Panc1 (cell line): ENCODE results near the gene ASPSCR1. TPM values are rescaled to one million over a fixed set of nuclear protein-coding genes. Genes with fewer than 3 reads are reported as not detected.

ENCODE experiments used
- ATAC-seq: fragments of 200-7000 bp; cut with Tn5 transposase; 2 replicates; pipeline ENCODE4 v1.9.1; 2020; ENCODE audit warnings: mild to moderate bottlenecking, moderate library complexity
- BruUV-seq: library from RNA; stranded (reverse); fragments of 400-500 nt; replicated peaks from 2 replicates; lab custom pipeline; 2021; lab: Mats Ljungman, UMichigan
- CTCF ChIA-PET: fragments of 300-600 bp; sonication (Branson Sonifier 250); formaldehyde crosslinking; loops from one replicate; lab custom pipeline; 2022; ENCODE audit warnings: antibody characterized with exemption; lab: Charles Lee
- POLR2A ChIA-PET: fragments of 300-600 bp; sonication (Branson Sonifier 250); formaldehyde crosslinking; loops from one replicate; lab custom pipeline; 2022; ENCODE audit warnings: antibody characterized with exemption; lab: Charles Lee
- DNase-seq: peaks from one replicate; pipeline ENCODE4 v3.0.0-alpha.2; 2010; ENCODE audit warnings: low read depth, low spot score
- H3K27ac ChIP-seq: 2 replicates; pipeline ENCODE4 v1.5.1; 2011; ENCODE audit warnings: mild to moderate bottlenecking, low read length, inconsistent platforms
- H3K27me3 ChIP-seq: fragments of 200-500 bp; sonication (Bioruptor generic); 2 replicates; pipeline ENCODE4 v1.6.0; 2014; ENCODE audit warnings: low read length, inconsistent platforms; ENCODE audit not compliant: control insufficient read depth, insufficient read depth
- H3K36me3 ChIP-seq: fragments of 200-500 bp; sonication (Bioruptor generic); 2 replicates; pipeline ENCODE4 v1.5.1; 2014; ENCODE audit warnings: inconsistent platforms, mild to moderate bottlenecking, low read length, moderate library complexity; ENCODE audit not compliant: control insufficient read depth, insufficient read depth
- H3K4me1 ChIP-seq: 2 replicates; pipeline ENCODE4 v1.5.1; 2011; ENCODE audit warnings: inconsistent platforms, mild to moderate bottlenecking, low read length, moderate library complexity; ENCODE audit not compliant: control insufficient read depth, insufficient read depth
- H3K4me3 ChIP-seq, 2 experiments: 2 replicates each; pipeline ENCODE4 v1.5.1; 2011 to 2012; ENCODE audit warnings: low read depth in 2 of 2, low read length in 2 of 2, mild to moderate bottlenecking in 2 of 2, inconsistent platforms in 1 of 2, moderate library complexity in 1 of 2
- H3K9me3 ChIP-seq: fragments of 200-500 bp; sonication (Bioruptor generic); 2 replicates; pipeline ENCODE4 v1.5.1; 2014; ENCODE audit warnings: low read depth, mild to moderate bottlenecking, inconsistent platforms, low read length, moderate library complexity; ENCODE audit not compliant: control insufficient read depth, insufficient read depth
- POLR2AphosphoS5 ChIP-seq: IDR thresholded peaks from 2 replicates; pipeline ENCODE4 v1.6.1; 2012; ENCODE audit warnings: mild to moderate bottlenecking, low read depth, low read length, moderate library complexity
- REST ChIP-seq, 2 experiments: IDR thresholded peaks; 2 replicates each; pipeline ENCODE4 v1.6.1; 2011 to 2012; ENCODE audit warnings: low read depth in 2 of 2, control low read depth in 1 of 2, low read length in 1 of 2, mild to moderate bottlenecking in 1 of 2, moderate library complexity in 1 of 2; ENCODE audit not compliant: insufficient read depth in 1 of 2
- SIN3A ChIP-seq: IDR thresholded peaks from 2 replicates; pipeline ENCODE4 v1.6.1; 2012; ENCODE audit warnings: low read depth, mild to moderate bottlenecking, low read length, moderate library complexity, borderline replicate concordance; ENCODE audit not compliant: insufficient read depth
- TCF7L2 ChIP-seq: IDR thresholded peaks from 2 replicates; pipeline ENCODE4 v1.6.1; 2011; ENCODE audit warnings: mild to moderate bottlenecking, low read depth, low read length, inconsistent platforms
- in situ Hi-C: cut with HindIII; loops from 2 replicates; pipeline ENCODE4 v1.10.0; 2016; ENCODE audit warnings: low sequenced_read_pairs, low pct_unique_long_range_greater_than_20kb
- intact Hi-C: fragments of 100-400 bp; cut with micrococcal nuclease; formaldehyde crosslinking; loops from one replicate; pipeline ENCODE4 v1.10.0; 2022; ENCODE audit not compliant: unreplicated experiment
- total RNA-seq: library from RNA; stranded (reverse); gene quantifications from one replicate; pipeline ENCODE4 v1.2.1, GENCODE V29; 2021; ENCODE audit not compliant: unreplicated experiment
- TF ChIP-seq, protein P1 (sequence below): fragments of 450-650 bp; IDR thresholded peaks from 2 replicates; pipeline ENCODE4 v1.5.1; 2017; ENCODE audit warnings: mild to moderate bottlenecking

ASPSCR1 gene
- total RNA-seq, 1 experiment from 2014 or later = 64.7 TPM

GRCh38 chr17:82015311-82015971 lies 38.0 kb downstream of the ASPSCR1 start:
- in situ Hi-C loops = no loop called here
- H3K27ac ChIP-seq = no peak overlapping the region
- TF ChIP-seq, protein P1, sequence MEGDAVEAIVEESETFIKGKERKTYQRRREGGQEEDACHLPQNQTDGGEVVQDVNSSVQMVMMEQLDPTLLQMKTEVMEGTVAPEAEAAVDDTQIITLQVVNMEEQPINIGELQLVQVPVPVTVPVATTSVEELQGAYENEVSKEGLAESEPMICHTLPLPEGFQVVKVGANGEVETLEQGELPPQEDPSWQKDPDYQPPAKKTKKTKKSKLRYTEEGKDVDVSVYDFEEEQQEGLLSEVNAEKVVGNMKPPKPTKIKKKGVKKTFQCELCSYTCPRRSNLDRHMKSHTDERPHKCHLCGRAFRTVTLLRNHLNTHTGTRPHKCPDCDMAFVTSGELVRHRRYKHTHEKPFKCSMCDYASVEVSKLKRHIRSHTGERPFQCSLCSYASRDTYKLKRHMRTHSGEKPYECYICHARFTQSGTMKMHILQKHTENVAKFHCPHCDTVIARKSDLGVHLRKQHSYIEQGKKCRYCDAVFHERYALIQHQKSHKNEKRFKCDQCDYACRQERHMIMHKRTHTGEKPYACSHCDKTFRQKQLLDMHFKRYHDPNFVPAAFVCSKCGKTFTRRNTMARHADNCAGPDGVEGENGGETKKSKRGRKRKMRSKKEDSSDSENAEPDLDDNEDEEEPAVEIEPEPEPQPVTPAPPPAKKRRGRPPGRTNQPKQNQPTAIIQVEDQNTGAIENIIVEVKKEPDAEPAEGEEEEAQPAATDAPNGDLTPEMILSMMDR = no peak
- TF ChIP-seq REST (IDR thresholded peaks at IDR 0.05; ENCODE audit: insufficient read depth in 1 of 2, low read depth in 2 of 2, low read length in 1 of 2) = no peak
- no peak for TF ChIP-seq POLR2AphosphoS5
- no peak for TF ChIP-seq SIN3A
- TF ChIP-seq TCF7L2 = no peak
- ATAC-seq (no peak), DNase-seq (no peak)
- H3K27me3 ChIP-seq = no peaks in the 10 kb centered on the region
- no peaks in the 10 kb centered on the region for H3K9me3 ChIP-seq
- intact Hi-C loops = no loop called here
- no peaks in the 10 kb centered on the region for H3K36me3 ChIP-seq
- ChIA-PET CTCF (interaction anchor here (0.6 kb wide), 1 partner anchor 65 kb away, joined by 6 read pairs; no protein-coding TSS in a partner anchor), POLR2A (no interaction called here)
- no peak overlapping the region for H3K4me3 ChIP-seq
- H3K4me1 ChIP-seq = peaks cover 27% of the 10 kb centered on the region
- no TSS peak for BruUV-seq

GRCh38 chr17:82016061-82016874 lies 38.8 kb downstream of the ASPSCR1 start:
- intact Hi-C loops = no loop called here
- Histone ChIP-seq H3K27me3 (no peaks in the 10 kb centered on the region), H3K36me3 (no peaks in the 10 kb centered on the region), H3K4me3 (no peak overlapping the region), H3K27ac (no peak overlapping the region), H3K9me3 (no peaks in the 10 kb centered on the region), H3K4me1 (peaks cover 30% of the 10 kb centered on the region)
- TF ChIP-seq SIN3A = no peak
- TF ChIP-seq, protein P1 = no peak
- TF ChIP-seq TCF7L2 = no peak
- TF ChIP-seq REST (IDR thresholded peaks at IDR 0.05; ENCODE audit: insufficient read depth in 1 of 2, low read depth in 2 of 2, low read length in 1 of 2) = no peak
- TF ChIP-seq POLR2AphosphoS5 = no peak
- BruUV-seq = no TSS peak
- in situ Hi-C loops = no loop called here
- POLR2A ChIA-PET = interaction anchor here (0.6 kb wide), 1 partner anchor 119 kb away, joined by 3 read pairs; no protein-coding TSS in a partner anchor
- DNase-seq (no peak), ATAC-seq (no peak)
- CTCF ChIA-PET = interaction anchor here (0.6 kb wide), 1 partner anchor 65 kb away, joined by 6 read pairs; no protein-coding TSS in a partner anchor
